Hepatocyte (in vitro differentiated cells): ENCODE results near the gene OBI1. TPM values are rescaled to one million over a fixed set of nuclear protein-coding genes. Genes with fewer than 3 reads are reported as not detected.
A peak's percentile ranks its signal among the peaks of the same experiment; 100 is the strongest.

Experiments used
- DNase-seq: peaks from one replicate; pipeline ENCODE4 v3.0.0-alpha.2; 2016; ENCODE audit warnings: low spot score
- H2AFZ ChIP-seq: fragments of 200-600 bp; sonication (generic); 2 replicates; pipeline ENCODE4 v1.6.0; 2016; ENCODE audit warnings: antibody characterized with exemption, mild to moderate bottlenecking
- H3K27ac ChIP-seq: fragments of 200-600 bp; sonication (generic); 2 replicates; pipeline ENCODE4 v1.5.1; 2016; ENCODE audit warnings: mild to moderate bottlenecking
- H3K27me3 ChIP-seq: fragments of 200-600 bp; sonication (generic); 2 replicates; pipeline ENCODE4 v1.6.1; 2016
- H3K36me3 ChIP-seq: fragments of 200-600 bp; sonication (generic); replicated peaks from 2 replicates; pipeline ENCODE4 v1.5.1; 2016; ENCODE audit warnings: low read depth; ENCODE audit not compliant: insufficient read depth
- H3K4me1 ChIP-seq: fragments of 200-600 bp; sonication (generic); 2 replicates; pipeline ENCODE4 v1.5.1; 2016; ENCODE audit warnings: mild to moderate bottlenecking, moderate library complexity; ENCODE audit not compliant: insufficient read depth
- H3K4me2 ChIP-seq: fragments of 200-600 bp; sonication (generic); 2 replicates; pipeline ENCODE4 v1.6.0; 2016
- H3K4me3 ChIP-seq: fragments of 200-600 bp; sonication (generic); 2 replicates; pipeline ENCODE4 v1.5.1; 2016; ENCODE audit warnings: mild to moderate bottlenecking
- H3K79me2 ChIP-seq: fragments of 200-600 bp; sonication (generic); 2 replicates; pipeline ENCODE4 v1.6.0; 2017; ENCODE audit warnings: mild to moderate bottlenecking
- H3K9me2 ChIP-seq: fragments of 200-600 bp; sonication (generic); replicated peaks from 2 replicates; pipeline ENCODE4 v1.6.0; 2017; ENCODE audit warnings: mild to moderate bottlenecking; ENCODE audit not compliant: insufficient read depth
- H3K9me3 ChIP-seq: fragments of 200-600 bp; sonication (generic); 2 replicates; pipeline ENCODE4 v1.5.1; 2016; ENCODE audit warnings: low read depth, mild to moderate bottlenecking
- H4K20me1 ChIP-seq: fragments of 200-600 bp; sonication (generic); 2 replicates; pipeline ENCODE4 v1.6.0; 2016; ENCODE audit warnings: mild to moderate bottlenecking; ENCODE audit not compliant: insufficient read depth, poor library complexity, severe bottlenecking
- EZH2 ChIP-seq: fragments of 200-600 bp; sonication (generic); IDR thresholded peaks from 2 replicates; pipeline ENCODE4 v1.6.1; 2016; ENCODE audit warnings: antibody characterized with exemption, mild to moderate bottlenecking, borderline replicate concordance
- EZH2phosphoT487 ChIP-seq: fragments of 200-600 bp; sonication (generic); IDR thresholded peaks from one replicate; pipeline ENCODE4 v1.6.1; 2018; ENCODE audit warnings: antibody characterized with exemption, mild to moderate bottlenecking, low read depth, moderate library complexity; ENCODE audit not compliant: unreplicated experiment, severe bottlenecking
- WGBS: methylation state at CpG from one replicate; pipeline ENCODE4 v1.1.6; 2016; ENCODE audit warnings: low lambda C conversion rate; ENCODE audit errors: missing lambda C conversion rate; 5-methylcytosine and 5-hydroxymethylcytosine counted together
- polyA plus RNA-seq: library from polyadenylated mRNA; unstranded; fragments of >200 nt; fragmentation: Nextera tagmentation; extraction: Ambion mirVana; gene quantifications from 2 replicates; pipeline ENCODE4 v1.2.1, GENCODE V29; 2016
- total RNA-seq: library from RNA; depleted of rRNA; stranded (reverse); fragments of >200 nt; gene quantifications from 2 replicates; pipeline ENCODE4 v1.2.3, GENCODE V29; 2014
- TF ChIP-seq, protein P1 (sequence below): fragments of 200-600 bp; sonication (generic); IDR thresholded peaks from 2 replicates; pipeline ENCODE4 v1.5.1; 2016; ENCODE audit warnings: antibody characterized with exemption, mild to moderate bottlenecking; ENCODE audit not compliant: poor library complexity

Gene OBI1
- total and polyA plus RNA-seq, 2 experiments from 2014 or later: 5.3 to 17.6 TPM

- WGBS: 36% methylated on average over 2 of the region's 2 CpGs
- TF ChIP-seq, protein P1, sequence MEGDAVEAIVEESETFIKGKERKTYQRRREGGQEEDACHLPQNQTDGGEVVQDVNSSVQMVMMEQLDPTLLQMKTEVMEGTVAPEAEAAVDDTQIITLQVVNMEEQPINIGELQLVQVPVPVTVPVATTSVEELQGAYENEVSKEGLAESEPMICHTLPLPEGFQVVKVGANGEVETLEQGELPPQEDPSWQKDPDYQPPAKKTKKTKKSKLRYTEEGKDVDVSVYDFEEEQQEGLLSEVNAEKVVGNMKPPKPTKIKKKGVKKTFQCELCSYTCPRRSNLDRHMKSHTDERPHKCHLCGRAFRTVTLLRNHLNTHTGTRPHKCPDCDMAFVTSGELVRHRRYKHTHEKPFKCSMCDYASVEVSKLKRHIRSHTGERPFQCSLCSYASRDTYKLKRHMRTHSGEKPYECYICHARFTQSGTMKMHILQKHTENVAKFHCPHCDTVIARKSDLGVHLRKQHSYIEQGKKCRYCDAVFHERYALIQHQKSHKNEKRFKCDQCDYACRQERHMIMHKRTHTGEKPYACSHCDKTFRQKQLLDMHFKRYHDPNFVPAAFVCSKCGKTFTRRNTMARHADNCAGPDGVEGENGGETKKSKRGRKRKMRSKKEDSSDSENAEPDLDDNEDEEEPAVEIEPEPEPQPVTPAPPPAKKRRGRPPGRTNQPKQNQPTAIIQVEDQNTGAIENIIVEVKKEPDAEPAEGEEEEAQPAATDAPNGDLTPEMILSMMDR: peak; percentile 34
- no peak for TF ChIP-seq EZH2phosphoT487
Measured at GRCh38 chr13:78689011-78689410, 30.1 kb upstream of the OBI1 start.

DNA sequence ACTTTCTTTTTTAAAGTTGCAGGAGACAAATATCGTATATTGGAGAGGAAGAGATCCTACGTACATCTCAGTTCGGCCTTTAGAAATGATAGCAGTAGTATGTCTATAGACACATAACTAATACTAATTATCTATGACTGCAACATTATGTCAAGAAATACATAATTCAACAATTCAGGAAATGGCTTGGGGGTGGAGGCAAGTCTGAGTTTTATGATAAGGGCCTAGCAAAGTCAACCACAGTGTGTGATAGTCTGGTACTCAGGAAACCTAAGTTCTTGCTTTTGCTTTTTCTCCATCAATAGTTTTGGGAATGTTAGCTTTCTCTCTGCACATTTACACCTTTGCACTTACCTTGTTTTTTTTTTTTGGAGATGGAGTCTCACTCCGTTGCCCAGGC, 27.5 kb upstream of the OBI1 start:
- Histone ChIP-seq H2AFZ (no peak overlapping the region), H3K79me2 (no peaks in the 10 kb centered on the region), H3K27ac (no peak overlapping the region), H3K36me3 (no peaks in the 10 kb centered on the region), H4K20me1 (no peaks in the 10 kb centered on the region), H3K4me2 (no peak overlapping the region), H3K27me3 (no peaks in the 10 kb centered on the region), H3K4me1 (no peaks in the 10 kb centered on the region), H3K9me3 (no peaks in the 10 kb centered on the region), H3K4me3 (no peak overlapping the region), H3K9me2 (no peaks in the 10 kb centered on the region)
- TF ChIP-seq EZH2 (no peak), EZH2phosphoT487 (no peak)
- TF ChIP-seq, protein P1: no peak
- no peak for DNase-seq
- WGBS: 98% methylated on average over 4 of the region's 4 CpGs

More at GRCh38 chr13:78689011-78689410, 30.1 kb upstream of the OBI1 start:
- no peaks in the 10 kb centered on the region for H3K36me3 ChIP-seq
- H3K4me2 ChIP-seq: no peak overlapping the region
- no peaks in the 10 kb centered on the region for H3K79me2 ChIP-seq
- H2AFZ ChIP-seq: no peak overlapping the region
- H3K9me2 ChIP-seq: no peaks in the 10 kb centered on the region
- no peaks in the 10 kb centered on the region for H3K9me3 ChIP-seq
- H4K20me1 ChIP-seq: no peaks in the 10 kb centered on the region
- no peak overlapping the region for H3K4me3 ChIP-seq
- H3K4me1 ChIP-seq: no peaks in the 10 kb centered on the region
- H3K27ac ChIP-seq: no peak overlapping the region
- peaks cover 6% of the 10 kb centered on the region for H3K27me3 ChIP-seq
- DNase-seq: peak; percentile 12

DNA sequence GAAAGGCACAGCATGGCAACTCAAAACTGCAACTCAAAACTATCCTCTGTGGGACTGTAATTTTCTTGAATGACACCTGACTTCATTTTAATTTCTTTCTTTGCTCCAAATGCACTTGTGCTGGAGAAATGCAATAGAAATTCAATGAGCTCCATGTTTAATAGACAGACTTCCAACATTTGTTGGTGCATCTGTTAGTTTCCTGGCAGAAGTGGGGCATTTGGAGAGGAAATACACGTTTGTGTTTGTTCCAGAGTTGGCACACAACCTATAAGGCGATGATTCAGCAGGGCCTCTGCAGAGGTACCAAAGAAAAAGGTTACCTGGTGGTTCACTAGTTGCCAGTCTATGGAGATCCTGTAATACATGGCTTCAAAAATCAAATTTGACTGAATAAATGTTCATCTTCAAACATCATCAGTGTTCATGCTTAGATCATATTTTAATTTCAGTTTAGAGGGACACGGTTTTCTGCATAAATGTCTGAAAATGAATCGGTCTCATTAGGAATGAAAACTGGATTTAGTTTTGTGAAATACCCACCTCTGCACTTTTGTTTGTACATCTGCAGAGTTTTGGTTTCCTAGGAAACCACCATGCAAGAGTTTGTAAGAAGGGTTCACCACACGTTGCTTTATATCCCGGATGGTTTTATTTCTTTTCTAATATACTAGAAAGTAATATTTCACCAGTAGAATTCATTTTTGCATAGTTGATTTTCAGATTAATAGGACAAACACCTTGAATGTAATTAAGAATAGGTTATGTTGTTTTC, 21.8 kb upstream of the OBI1 start:
- no peaks in the 10 kb centered on the region for H3K4me1 ChIP-seq
- H3K4me2 ChIP-seq: no peak overlapping the region
- no peaks in the 10 kb centered on the region for H3K27me3 ChIP-seq
- no peaks in the 10 kb centered on the region for H3K36me3 ChIP-seq
- no peak overlapping the region for H2AFZ ChIP-seq
- H4K20me1 ChIP-seq: no peaks in the 10 kb centered on the region
- H3K4me3 ChIP-seq: no peak overlapping the region
- no peaks in the 10 kb centered on the region for H3K9me2 ChIP-seq
- WGBS: 51% methylated on average over 6 of the region's 6 CpGs
- TF ChIP-seq EZH2phosphoT487 (no peak), EZH2 (no peak)
- TF ChIP-seq, protein P1: no peak
- no peaks in the 10 kb centered on the region for H3K79me2 ChIP-seq
- DNase-seq: no peak
- H3K9me3 ChIP-seq: no peaks in the 10 kb centered on the region
- no peak overlapping the region for H3K27ac ChIP-seq
